Activated CD4-positive, alpha-beta T cell treated with anti-CD3 and anti-CD28 coated beads, Interleukin-2, amount 50 U/mL, for 4 hours (primary cell): ENCODE results near the gene DYNLL2.
"Not testable (repeated sequence)": the region's sequence is repeated elsewhere in the genome, so short reads cannot be mapped to it uniquely, and the experiment has no call there.

Experiments
- DNase-seq, 2 experiments: peaks; one replicate each; pipeline ENCODE4 v3.0.0-alpha.2; 2020

DYNLL2 gene

DNA sequence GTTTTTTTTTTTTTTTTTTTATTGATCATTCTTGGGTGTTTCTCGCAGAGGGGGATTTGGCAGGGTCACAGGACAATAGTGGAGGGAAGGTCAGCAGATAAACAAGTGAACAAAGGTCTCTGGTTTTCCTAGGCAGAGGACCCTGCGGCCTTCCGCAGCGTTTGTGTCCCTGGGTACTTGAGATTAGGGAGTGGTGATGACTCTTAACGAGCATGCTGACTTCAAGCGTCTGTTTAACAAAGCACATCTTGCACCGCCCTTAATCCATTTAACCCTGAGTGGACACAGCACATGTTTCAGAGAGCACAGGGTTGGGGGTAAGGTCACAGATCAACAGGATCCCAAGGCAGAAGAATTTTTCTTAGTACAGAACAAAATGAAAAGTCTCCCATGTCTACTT is 10.0 kb upstream of the DYNLL2 start:
- not testable (repeated sequence) for DNase-seq

DNA sequence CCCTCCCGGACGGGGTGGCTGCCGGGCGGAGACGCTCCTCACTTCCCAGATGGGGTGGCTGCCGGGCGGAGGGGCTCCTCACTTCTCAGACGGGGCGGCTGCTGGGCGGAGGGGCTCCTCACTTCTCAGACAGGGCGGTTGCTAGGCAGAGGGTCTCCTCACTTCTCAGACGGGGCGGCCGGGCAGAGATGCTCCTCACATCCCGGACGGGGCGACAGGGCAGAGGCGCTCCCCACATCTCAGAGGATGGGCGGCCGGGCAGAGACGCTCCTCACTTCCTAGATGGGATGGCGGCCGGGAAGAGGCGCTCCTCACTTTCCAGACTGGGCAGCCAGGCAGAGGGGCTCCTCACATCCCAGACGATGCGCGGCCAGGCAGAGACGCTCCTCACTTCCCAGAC is 8.8 kb upstream of the DYNLL2 start:
- not testable (repeated sequence) for DNase-seq

DNA sequence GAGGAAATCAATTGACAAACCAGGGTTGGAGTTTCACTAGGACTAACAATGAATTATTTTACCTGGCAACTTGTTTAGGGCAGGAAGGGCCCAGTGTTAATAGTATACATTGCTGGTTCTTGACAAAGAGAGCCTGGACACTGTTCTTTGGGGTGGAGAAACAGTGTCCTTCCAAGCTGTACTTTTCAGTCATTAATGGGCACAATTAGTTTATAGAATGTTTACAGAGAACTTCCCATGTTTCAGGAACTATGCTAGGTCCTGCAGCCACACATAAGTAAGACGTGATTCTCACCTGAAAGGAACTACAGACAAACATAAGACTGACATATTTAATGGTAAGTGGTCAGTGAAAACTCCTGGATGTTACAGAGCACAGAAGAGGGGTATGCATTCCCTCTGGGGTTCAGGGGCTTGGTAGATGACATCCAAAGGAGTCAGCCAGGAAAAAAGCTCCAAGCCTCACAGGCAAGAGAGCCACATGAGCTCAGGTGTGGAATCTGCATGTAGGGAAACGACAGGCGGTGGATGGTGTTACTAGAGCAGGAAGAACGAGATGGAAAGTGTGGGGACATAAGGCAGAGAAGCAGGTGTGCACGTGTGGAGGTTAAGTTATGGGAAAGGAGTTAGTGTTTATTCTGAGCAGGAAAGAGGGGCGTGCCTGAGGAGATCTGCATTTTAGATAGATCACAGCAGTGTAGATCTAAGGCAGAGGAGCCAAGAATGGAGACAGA is 3.8 kb upstream of the DYNLL2 start:
- DNase-seq: no peak

DNA sequence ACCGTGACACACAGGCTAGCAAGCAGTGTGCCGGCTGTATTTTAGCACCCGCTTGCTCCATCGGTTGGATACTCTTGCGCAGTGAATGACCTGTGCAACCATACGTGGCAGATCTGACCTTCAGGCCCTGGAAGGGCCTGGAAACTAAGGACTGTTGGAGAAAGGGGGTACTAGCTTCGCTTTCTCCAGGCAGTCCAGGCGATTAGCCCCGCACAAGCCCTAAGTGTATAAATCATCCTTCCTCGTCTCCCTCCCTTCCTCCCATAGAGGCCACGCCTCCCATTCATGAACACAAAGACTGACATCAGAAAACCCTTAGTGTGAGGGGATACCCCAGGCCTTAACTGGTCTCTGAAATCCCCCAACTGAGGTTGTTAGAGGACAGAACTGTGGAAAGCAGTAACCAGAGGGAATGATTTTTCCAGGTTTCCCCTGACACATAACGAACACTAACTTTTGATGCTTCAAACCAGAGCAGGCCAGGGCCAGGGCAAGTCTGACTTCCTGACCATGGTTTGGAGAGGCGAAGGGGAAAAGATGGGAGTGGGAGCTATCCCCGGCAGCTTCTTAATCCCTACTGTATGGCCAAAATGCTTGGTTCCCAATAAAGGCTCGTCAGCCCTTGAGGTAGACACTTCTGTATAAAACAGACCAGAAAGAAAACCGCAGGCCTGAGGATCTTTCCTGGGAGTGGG is 1.4 kb upstream of the DYNLL2 start:
- DNase-seq: no peak

DNA sequence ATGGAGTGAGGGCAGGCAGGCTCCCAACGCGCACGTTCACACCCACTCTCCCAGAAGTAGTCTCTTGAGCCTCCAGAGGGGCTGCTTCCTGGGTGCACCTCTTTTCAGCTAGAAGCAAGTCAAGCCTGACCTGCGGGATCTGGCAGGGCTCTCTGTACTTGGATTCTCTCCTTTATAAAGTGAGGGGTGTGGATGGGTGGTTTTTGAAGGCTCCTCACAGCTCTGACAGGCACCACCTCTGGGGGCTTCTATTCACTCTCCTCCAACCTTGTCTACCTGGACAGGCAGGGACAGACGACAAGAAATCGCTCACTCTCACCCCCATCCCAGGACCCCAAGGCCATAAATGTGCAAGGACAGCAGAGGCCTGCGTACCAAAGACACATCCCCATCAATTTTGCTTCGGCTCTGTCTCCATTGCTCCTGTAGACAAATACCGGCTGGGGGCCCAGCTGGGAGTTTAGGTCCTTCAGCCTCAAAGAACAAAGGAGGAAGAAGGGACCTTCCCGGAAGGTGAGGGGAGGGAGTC is 814 bp upstream of the DYNLL2 start:
- no peak for DNase-seq

DNA sequence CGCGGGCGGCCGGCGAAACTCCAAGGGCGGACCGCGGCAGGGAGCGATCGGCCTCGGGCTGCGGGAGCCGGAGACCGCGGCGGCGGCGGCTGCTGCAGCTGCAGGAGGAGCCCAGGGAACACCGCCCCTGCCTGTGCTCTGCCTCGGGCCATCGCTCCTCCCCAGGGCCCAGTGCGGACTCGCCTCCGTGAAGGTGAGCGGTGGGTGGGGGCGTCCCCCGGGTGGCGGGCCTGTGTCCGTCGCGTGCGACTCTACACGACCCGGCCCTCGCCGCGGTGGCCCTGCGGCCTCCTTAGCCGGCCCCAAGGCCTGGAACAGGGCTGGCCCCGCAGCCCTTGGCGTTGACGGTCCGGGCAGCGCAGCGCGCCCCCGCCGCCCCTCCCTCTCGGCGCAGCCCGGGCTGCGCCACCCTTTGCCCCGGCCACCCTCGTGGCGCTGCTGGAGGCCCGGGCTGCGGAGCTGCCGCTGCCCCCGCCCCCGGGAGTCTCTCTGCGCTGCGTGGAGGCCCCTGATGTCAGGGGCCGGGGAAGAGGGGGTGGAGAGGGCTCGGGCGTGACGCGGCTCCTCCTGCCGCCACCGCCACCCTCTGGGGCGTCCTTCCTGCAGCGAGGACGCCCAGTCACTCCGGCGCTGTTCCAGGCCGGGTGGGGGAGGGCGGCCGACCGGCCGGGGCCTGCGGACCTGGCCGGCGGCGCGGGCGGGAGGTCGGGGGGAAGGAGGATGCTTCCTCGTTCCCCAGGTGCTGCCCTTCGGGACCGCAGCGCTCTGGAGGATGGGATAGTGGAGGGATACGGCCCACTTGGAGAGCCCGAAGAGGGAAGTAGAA is 485 bp downstream of the DYNLL2 start:
- peak; percentile 59 to 67 for DNase-seq

DNA sequence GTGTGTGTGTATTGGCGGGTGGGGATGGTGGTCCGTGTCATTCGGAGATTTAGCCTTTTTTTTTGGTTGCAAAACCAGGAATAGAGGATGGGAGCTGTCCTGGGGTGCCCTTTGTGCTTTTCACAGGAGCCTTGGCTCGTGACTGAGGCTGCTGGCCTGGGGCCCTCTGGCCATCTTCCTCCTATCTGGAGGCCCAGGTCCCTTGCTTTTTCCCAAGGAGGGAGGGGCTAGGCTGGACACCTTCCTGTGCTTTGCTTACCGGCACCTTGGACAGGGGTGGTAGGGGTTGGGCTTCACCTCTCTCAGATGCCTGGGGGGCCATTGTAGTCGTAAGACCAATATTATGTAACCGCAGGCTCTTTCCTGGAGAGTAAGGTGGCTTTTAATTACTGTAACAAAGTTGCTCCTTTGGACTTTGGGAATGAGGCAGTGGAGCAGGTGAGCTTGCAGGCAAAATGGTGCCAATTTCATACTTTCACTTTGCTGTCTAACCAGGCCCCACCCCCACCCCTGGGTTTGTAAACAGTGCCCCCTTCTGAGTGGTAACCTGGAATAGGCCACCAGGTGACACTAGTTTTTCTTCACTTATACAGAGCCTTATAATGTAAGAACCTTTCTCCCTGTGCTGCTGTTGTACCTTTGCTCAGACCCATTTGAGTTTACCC is 1.2 kb downstream of the DYNLL2 start:
- DNase-seq: peak; percentile 53 to 58

DNA sequence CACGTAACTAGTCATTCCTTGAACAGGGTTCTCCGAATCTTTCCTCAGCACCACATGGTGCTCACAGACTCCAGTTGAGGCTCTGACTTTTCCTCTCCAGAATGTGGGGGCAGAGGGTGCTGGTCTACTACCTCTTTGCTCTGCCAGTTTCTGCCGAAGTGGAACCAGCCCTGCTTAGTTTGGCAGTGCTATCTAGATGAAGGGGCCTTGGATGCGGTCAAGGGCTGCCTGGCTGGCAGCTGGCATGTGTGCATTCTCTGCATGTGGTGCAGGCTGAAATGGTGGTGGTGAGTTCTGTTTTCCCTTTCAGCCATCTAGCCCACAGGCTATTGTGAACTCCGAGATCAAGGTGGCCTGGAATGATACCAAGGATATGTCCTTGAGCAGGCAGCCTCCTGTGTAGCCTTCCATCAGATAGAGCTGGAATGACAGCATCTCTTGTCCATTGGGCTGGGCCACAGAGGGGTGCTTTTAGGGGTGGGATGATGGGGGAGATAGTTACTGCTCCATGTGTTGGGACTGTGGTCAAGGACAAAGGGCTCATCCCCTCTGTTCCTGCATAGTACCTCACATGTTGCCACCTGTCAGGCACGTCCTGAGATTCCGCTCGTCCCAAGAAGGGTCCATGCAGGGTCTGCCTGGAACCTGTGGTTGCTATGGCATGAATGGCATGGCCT is 2.0 kb downstream of the DYNLL2 start:
- no peak for DNase-seq

DNA sequence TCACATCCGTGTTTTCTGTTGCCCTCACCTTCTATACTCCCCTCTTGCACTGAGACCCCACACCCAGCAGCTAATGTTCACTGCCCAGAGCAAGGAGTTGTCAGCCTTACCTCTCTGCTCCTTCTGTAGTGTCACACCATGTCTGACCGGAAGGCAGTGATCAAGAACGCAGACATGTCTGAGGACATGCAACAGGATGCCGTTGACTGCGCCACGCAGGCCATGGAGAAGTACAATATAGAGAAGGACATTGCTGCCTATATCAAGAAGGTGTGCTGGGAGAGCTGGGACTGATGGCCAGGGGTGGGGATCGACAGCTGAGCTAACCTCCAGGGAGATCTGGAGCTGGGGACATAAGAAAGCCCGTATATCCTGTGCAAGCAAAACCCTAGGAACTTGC is 3.7 kb downstream of the DYNLL2 start:
- no peak for DNase-seq

DNA sequence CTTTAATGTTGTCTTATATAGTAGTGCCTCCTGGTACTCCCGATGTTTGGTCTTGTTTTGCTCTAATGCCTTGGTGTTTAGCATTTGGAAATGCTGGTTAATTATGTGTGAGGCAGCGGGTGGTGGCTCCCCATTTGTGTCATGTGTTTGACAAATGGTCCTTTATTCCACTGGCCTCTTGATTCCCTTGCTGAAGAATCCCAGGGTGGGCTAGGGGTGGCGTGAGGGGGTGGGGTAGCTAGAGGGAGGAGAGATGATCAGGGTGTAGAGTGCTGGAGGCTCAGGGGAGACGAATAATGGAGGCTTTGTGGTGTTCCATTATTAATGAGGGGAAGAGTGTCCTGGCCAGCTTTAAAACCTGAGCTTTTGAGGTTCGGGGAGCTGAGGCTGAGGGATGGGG is 5.4 kb downstream of the DYNLL2 start:
- DNase-seq: no peak

DNA sequence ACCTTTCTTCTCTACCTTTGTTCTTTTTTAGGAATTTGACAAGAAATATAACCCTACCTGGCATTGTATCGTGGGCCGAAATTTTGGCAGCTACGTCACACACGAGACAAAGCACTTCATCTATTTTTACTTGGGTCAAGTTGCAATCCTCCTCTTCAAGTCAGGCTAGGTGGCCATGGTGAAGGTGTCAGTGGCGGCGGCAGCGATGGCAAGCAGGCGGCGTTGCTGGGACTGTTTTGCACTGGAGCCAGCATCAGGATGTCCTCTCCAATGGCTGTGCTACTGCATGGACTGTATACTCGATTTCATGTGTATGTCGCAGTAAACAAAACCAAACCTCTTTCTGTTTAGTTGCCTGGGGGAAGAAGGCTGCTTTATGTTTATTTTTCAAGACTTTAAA is 5.9 kb downstream of the DYNLL2 start:
- no peak for DNase-seq

DNA sequence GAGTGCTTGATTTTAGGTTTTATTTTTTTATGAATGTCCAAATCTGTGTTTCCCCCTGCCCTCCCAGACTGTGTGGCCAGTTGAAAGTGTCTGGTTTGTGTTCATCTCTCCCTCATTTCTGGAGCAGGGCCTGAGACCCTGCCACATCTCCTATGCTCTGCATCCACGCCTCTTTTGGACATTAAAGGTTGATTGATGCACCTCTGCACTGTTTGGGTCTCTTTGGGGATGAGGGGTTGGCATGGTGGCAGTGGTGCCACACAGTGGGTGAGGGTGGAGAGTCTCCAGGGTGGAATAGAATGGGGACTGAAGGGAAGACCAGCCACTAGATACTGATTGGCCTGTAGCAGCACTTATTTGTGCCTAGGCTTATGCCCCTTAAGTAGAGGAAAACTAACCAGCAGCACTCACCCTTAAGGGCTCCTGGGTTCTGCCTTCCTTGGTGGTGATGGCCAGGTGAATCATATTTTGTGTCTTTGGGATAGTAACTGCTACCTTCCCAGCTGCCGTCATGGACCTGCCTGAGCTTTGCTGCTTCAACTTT is 7.9 kb downstream of the DYNLL2 start:
- DNase-seq: no peak

DNA sequence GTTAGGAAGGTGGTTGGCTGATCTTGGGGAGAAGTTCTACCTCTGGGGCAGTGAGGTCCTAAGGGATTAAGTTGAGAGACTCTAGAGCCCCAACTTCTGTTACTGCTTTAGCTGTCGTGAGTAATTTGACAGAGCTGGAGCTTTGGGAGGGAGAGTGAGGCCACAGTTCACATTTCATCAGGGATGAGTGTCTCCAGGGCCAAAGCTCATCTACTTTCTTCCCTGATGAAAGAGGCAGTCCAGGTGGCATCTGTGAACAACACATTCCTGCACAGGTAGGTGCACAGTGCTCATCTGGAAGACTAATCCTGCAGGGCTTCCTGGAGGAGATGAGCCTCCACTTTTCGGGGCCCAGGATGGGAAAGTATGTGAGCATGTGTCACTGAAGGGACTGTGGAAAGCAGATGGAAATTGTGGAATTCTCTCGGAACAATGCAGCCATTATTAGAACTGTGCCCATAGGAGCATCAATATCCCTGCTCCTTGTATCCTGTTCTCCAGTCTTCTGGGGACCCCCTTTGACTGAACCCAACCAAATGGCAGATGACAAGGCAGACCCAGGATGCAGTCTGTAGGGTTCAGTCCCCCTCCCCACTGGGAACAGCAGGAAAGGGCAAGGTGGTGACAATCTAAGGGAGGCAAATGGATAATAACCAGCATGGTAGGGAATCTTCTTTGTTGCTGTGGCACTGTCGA is 9.0 kb downstream of the DYNLL2 start:
- DNase-seq: no peak

DNA sequence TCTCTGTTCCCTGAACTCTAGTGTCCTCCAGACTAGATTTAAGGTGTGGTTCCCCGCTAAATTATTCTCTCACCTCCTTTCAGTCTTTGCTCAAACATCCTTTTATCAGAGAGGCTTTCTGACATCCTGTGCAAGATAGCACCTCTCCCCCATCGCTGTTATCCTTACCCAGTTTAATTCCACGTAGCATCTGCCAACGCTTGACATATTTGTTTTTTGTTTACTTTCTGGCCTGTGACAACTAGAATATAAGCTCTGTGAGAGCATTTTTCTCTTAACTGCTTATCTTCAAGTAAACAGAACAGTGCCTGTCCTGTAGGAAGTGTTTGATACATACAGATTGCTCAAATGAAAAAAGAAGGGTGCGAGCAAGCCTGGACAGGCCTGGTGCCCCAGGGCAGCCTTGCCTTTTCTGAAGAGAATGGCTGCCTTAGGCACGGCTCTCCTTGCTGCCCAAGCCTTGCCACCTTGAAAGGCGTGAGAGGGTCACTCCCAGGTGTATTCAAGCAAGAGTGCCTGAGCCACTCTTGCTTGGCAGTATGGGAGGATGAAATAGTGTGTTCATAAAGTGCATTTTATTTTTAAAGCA is 9.7 kb downstream of the DYNLL2 start:
- DNase-seq: no peak

DNA sequence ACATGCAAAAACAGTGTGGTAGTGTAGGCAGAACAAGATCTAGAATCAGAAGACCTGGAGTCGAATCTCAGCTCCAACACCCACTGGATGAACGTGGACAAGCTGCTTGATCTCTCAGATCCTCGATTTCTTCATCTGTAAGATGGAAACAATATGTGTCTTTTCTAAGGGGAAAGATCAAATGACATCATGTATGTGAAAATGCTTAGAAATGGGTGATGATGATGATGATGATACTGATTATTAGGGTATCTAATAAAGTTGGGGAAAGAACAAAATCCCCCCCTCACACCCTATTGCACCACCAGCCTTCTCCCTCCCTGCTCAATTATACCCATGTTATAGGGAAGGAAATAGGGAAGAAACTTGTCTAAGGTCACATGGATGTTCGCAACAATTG is 10.9 kb downstream of the DYNLL2 start:
- DNase-seq: no peak

DNA sequence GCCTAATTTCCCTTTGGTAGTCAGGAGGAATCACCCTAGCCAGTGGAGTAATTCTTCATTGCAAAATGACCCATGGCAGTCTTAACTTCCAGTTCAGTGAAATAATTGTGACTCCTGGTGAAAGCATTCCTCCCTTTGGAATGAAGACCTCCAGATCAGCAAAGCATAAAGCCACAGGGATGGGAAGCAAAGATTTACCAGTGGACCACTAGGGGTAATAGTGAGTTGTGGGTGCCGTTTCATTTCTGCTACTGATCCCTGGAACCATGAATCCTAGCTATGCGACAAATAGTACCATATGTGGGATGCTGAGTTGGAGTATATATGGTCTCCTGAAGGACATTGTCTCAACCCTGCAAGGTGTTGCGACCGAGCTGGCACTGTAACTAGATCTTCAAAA is 13.7 kb downstream of the DYNLL2 start:
- DNase-seq: no peak

DNA sequence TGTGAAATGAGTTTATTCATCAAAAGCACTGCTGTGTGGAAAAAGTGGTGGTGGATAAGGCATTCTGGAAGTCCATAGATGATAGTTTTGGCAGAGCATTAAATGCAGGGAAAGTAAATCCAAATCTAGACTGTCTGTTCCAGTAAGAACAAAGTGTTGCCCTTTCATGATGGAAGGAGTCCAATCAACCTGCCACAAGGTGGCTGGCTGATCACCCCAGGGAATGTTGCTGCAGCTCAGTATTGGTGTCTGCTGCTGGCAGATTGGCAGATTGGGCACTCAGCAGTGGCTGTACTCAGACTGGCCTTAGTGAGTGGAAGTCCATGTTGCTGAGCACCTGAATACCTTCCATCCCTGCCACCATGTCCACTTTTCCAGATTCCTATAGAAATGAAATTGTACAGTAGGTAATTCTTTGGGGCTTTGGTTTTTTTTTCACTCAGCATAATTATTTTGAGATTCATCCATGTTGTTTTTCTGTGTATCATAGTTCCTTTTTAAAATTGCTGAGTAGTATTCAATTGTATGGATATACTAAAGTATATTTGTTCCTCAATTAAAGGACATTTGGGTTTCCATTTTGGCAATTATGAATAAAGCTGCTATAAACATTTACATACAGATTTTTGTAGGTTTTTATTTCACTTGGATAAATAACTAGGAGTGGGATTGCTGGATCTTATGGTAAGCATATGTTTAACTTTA is 14.3 kb downstream of the DYNLL2 start:
- DNase-seq: no peak

DNA sequence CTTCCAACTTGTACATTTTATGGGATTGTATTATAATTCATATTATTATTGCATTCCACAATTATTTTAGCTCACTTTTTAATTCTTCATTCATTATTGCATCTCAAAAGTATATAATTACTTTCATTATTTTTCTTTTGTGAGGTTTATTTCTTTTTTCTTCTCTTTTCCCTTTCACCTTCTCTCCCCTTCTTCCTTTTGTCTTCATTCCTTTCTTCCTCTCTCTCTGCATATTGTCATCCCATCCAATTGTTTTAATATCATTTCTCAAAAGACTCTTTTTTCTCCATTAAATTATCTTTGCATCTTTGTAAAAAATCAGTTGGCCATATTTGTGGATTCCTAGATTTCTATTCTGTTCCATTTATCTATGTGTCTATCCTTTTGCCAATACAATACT is 17.3 kb downstream of the DYNLL2 start:
- no peak for DNase-seq

DNA sequence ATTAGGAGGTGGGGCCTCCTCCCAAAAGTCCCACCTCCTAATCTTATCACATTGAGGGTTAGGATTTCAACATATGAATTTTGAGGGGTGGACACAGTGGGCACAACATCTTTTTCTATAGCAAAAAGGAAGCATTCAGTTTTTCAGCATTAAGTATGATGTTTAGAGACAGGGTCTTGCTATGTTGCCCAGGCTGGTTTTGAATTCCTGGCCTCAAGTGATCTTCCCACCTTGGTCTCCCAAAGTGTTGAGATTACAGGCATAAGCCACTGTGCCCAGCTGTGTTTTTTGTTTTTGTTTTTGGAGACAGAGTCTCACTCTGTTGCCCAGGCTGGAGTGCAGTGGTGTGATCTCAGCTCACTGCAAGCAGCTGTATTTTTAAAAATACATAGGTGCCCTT is 18.7 kb downstream of the DYNLL2 start:
- not testable (repeated sequence) for DNase-seq

DNA sequence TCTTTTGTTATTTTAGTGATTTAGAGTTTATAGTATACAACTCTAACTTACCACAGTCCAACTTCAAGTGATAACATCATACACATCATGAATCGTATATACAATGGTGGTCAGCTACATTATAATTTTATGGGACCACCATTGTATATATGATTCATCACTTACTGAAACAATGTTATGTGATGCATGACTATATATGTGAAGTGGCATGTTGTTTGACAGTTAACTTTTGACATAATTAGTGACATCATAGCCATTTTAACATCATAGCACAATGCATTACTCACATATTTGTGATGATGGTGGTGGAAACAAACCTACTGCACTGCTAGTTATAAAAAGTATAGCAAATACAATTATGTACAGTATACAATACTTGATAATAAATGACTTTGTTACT is 21.9 kb downstream of the DYNLL2 start:
- no peak for DNase-seq
